HG03571 (cell line): ENCODE measurements around the gene SUSD4.
"Not testable (repeated sequence)": the region's sequence is repeated elsewhere in the genome, so short reads cannot be mapped to it uniquely, and the experiment has no call there.

Experiments used
- ATAC-seq: cut with Tn5 transposase; IDR thresholded peaks from one replicate; pipeline ENCODE4 v1.9.1; 2021; ENCODE audit not compliant: unreplicated experiment

SUSD4 gene

DNA sequence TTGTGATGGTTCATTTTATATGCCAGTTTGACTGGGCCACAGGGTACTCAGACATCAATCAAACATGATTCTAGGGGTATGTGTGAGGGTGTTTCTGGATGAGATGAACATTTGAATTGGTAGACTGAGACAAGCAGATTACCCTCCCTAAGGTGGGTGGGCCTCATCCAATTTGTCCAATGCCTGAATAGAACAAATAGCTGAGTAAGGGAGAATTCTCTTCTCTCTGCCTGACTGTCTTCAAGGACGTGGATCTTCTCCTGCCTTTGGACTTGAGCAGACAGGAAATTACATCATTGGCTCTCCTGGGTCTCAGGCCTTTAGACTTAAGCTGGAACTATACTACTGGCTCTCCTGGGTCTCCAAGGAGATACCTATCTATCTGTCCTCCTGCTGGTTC lies 64.4 kb downstream of the SUSD4 start:
- no peak for ATAC-seq

DNA sequence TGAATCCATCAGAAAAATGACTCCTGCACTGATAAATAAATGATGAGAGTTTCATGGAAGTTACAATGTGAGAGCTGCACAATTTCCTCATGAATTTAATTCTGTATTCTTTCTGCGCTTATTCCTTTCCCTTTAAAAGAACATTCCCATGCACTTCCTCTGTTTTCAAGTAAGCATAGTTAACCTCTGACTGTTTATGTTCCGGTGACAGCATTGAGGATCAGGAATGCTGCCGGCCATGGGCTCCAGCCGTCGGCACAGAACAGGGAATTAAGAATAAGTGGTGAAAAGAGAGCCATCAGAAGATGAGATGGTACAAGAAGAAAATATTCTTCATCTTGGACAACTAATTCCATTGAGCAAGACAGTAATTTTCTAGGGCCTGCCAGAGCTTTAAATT lies 65.3 kb downstream of the SUSD4 start:
- ATAC-seq = no peak

DNA sequence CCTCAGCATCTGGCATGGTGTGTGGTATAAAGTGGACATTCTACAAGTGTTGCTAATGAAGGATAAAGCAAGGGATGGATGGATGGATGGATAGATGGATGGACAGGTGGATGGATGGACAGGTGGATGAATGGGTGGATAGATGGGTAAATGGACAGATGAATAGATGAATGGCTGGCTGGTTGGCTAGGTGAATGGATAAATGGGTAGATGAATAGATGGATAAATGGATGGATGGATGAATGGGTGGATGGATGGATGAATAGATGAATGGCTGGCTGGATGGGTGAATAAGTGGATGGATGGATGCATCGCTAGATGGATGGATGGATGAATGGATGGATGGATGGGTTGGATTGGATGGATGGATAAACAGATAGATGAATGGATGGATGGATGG lies 66.2 kb downstream of the SUSD4 start:
- ATAC-seq = no peak

DNA sequence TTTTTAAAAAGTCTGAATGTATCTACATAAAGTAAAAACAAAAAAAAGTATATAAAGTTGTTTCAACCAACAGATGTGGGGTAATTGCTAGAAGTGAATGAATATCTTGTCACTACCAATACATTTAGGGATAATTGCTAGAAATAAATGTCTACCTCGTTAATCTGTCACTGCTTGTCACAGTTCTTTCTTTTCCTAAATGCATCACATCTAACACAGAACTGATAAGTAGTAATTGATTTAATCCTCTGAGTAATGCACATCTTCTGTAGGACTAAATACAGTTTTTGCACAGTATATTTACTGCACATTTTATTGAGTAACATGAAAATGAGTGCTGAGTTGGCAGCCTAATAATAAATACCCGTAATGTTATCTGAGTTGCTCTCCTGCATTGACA lies 72.2 kb downstream of the SUSD4 start:
- ATAC-seq = no peak

DNA sequence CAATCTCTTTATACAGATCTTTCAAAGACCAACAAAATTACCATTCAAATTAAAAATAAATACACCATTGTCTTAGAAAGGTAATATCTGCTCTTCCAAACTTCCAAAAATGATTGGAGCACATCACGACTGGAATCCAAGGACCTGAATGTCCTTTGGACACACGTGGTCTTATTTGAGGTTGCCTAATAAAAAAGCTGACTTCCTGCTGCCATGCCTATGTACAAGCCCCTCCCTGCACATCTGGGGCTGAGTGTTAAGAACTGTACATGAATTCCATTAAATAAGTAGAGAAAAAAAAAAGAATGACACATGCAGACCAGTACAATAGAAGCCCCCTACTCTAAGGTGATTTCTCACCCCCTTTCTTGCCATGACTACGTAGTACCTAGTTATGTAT lies 73.6 kb downstream of the SUSD4 start:
- no peak for ATAC-seq

DNA sequence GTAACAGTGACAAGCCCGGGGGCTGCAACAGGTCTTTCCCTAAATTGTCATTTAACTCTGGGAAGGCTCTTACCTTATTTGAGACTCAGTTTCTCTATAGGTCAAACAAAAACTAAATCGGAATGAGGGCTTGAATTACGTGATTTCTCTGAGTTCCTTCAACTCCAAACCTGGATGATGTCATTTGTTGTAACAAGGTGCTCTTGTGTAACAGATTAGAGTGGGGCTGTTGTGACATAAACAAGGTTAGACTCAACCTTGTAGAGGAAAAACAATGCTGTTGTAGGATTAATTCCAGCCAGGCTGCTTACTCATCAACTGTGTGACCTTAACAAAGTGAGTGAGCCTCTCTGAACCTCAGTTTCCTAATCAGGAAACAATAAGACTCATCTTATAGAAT lies 74.4 kb downstream of the SUSD4 start:
- ATAC-seq = no peak

DNA sequence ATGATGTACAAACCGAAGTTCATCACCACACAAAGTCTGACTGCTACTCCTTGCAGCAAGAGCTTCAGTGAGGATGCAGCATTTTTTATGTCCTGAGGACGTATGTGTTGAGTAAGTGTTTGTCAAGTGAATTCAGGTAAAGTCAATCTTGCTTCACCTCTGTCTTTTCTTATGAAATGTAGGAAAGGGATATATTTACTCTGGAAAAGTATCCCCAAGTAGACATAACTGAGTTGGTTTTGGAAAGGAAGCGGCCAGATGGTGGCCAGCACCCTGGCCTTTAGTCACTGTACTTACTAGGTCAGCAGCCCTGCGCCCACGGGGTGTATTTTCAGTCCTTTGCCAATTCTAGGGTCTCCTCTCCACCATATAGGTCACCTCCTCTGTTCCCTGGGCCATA lies 75.2 kb downstream of the SUSD4 start:
- no peak for ATAC-seq

DNA sequence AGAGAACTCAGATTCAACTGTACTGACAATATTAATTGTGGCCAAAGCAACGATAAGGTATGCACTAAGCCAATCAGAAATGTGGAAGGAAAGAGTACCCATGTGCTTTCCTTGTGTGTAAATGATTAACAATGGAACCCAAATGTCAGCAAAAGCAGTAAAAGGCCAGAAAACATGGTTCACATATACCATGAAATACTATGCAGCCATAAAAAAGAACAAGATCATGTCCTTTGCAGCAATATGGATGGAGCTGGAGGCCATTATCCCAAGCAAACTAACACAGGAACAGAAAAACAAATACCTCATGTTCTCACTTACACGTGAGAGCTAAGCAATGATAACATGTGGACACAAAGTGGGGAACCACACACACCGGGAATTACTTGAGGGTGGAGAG lies 78.5 kb downstream of the SUSD4 start:
- ATAC-seq = no peak

DNA sequence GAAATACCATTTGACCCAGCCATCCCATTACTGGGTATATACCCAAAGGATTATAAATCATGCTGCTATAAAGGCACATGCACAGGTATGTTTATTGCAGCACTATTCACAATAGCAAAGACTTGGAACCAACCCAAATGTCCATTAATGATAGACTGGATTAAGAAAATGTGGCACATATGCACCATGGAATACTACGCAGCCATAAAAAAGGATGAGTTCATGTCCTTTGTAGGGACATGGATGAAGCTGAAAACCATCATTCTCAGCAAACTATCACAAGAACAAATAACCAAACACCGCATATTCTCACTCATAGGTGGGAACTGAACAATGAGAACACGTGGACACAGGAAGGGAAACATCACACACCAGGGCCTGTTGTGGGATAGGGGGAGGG lies 80.3 kb downstream of the SUSD4 start:
- ATAC-seq = not testable (repeated sequence)

DNA sequence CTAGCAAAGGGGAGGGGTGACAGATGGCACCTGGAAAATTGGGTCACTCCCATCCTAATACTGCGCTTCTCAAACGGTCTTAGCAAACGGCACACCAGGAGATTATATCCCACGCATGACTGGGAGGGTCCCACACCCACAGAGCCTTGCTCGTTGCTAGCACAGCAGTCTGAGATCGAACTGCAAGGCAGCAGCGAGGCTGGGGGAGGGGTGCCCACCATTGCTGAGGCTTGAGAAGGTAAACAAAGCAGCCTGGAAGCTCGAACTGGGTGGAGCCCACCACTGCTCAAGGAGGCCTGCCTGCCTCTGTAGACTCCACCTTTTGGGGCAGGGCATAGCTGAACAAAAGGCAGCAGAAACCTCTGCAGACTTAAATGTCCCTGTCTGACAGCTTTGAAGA lies 85.7 kb downstream of the SUSD4 start:
- ATAC-seq = not testable (repeated sequence)

DNA sequence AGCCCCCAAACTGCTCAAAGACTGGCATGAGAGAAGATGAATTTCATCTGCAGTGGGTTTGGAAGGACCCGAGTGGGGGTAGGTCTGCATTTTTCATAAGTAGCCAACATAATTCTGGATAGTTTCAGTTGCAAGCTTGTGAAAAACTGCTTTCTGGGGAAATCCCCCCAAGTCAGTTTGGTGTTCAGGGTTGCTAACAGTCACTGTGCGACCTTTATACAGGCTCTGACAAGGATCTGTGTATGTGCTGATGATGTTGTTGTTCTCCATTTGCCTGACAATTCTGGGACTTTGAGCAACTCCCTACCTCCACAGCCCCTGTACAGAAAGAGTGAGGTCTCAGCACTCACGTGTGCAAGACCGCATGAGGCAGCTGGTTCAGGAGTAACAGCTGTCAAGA lies 87.9 kb downstream of the SUSD4 start:
- ATAC-seq = no peak

DNA sequence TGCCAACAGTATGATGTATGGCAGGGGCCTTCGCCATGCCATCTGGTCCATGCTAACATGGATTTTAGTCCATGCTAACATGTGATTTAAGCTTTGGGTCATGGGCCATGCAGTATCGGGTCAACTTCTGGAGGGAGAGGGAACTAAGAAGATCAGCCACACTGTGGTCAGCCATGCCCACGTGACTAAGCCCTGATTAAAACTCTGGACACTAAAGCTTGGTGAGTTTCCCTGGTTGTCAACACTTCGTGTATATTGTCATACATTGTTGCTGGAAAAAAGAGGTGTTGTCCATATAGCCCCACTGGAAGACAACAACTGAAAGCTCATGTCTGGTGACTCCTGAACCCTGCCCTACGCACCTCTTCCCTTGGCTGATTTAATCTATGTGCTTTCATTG lies 90.5 kb downstream of the SUSD4 start:
- ATAC-seq = no peak

DNA sequence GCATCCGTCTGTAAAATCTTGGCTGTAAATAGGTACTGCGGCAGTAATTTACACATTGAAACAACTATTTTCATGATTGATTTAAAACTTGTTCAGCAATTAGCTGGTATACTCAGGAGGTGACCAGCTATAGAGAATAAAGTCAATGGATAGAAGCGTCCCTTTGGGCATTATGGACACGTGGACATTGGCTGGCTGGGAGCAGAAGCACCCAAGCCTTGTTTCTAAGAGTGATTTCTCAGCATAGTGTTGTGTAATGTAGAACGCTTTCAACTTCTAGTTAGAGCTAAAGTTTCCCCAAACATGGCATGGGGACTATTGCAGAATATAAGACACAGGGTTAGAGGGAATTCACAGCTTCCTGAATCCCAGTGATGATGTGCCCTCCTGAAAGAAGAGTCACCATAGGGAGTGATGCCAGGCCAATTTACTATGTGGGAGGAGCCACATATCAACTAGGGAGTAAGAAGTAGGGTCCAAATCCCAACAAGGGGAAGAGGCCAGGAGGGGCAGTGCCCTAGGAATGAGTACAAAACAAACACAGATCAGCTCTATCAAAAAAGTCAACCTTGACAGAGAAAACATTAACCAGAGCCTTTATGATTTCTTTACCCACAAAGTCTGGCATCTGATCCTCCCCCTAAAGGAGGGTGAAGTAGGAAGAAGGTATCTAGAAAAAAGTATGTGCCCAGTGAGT lies 92.7 kb downstream of the SUSD4 start:
- ATAC-seq = no peak

DNA sequence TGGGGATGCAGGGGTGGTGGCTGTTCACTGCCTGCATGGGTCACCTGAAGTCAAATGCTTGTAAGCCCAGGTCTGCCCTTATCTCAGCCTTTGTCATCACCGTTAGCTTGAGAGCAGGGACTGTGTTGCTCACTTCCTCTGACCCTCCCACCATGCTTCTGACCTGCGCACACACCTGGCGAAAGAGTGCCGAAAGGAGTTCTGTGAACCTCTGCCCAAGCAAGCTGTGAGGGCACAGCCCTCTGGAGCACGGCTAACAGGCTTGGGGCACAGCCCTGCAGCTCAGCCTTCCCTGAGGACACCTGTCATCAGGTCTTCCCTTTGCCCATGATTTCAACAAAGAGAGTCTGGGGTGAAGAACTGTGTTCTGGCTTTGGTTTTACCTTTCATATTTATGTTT lies 93.8 kb downstream of the SUSD4 start:
- ATAC-seq = no peak

DNA sequence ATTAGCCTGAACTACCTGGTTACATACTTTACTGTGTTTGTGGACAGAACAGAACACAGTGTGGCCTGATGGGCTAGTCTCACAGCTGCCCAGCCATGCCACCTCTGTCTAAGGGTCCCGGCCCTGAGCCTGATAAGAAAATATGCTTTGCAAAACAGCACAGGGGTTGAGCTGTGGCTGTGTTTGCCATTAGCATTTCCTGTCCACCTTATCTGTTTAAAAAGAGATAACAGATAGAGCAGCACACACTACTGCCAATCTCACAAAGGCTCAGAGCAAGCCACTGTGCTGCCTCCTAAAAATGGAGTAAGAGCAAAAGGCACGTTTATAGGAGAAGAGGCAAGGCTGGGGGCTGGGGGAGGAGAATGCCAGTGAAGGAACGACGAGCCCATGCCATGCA lies 95.0 kb downstream of the SUSD4 start:
- ATAC-seq = no peak

DNA sequence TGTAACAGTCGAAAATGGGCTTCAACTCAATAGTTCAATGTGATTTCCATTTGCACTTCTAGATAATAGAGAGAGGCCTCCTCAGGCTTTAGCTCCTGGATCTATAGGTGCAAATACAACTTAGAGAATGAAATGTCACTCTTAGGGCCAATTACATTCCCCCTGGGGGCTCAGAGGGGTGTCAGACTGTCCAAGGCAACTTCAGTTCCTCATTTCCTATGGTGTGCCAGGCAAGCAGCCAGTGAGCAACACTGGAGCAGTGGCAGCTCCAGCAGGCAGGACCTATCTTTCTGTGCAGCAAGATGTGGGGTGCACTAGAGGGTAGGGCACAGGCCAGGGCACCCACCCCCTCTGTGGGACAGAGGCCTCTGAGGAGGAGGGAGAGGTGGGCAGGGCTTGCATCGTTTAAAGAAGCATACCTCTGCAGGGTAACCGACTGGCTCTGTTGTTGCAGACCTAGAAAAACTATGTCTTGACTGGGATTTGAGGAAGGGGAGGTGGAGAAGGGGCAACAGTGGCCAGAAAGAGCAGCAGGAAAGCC lies 97.3 kb downstream of the SUSD4 start:
- no peak for ATAC-seq

DNA sequence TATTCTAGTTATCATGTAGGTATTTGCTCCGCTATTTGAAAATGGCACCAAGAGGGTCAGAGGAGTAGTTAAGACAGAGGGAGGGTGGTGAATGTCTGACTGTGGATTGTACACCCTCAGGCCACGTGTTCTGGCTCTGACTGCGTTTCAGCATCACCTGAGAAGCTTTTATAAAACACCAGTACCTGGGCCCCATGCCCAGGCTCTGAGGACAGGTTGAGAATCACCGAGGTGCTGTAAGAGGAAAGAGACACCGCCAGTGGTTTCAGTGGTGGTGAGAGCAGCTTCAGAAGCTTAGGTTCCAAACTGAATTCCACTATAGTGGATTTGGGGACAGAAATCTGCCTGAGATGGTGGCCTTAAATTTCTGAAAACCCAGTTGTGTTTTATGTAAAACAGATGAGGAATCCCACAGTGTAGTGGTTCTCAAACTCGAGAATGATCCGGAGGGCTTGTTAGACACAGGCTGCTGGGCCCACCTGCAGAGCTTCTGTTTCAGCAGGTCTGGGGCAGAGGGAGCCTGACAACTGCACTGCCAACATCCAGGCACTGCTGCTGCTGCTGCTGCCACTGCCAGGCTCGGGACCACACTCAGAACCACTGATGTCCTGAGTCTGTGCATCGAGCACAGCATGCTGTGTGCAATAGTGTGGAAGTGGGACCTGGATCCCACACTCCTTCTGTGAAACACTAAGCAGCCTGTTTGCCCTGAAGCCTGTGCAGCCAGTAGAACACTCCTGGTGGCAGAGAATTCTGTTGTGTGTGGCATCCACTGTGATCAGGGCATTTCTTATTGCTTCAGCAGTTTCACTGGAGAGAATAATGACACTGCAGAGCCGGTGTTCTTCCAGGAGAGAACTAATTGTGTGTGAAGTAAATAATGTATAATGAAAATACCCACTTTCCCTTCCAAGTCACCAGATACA lies 98.7 kb downstream of the SUSD4 start:
- ATAC-seq = no peak

DNA sequence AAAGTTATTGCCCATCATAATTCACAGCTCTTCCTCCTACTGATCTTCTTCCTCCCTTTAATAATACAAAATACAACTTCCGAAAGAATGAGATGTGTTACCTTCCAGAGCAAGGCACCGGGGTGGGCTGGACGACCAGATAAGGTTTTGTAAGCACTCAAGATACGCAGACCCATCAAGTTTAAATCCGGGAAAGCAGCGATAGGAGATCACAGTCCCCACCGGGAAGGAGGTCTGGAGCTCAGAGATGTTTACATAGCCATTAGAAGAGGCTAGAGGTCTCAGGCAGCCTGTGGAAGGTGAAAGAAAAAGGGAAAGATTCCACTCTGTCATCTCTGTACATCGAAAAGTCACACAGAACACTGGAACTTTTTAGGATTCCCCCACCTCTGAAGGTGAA lies 99.4 kb downstream of the SUSD4 start:
- no peak for ATAC-seq

DNA sequence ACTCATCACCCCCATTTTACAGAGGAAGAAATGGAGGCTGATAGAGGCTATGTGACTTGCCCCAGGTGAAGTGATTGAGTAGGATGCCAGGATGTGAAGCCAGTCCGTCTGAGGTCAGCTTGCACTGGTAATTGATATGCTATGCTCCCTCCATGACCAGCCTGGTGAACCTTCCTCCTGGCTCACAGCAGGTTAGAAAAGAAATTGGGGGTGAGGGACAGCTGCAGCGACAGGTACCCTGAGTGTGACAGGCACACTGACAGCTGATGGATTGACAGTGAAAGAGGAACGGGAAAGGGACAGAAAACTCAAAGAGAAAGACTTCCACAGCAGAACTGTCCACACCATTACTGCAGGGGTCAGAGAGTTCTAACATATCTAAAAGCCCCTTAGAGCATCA lies 102.1 kb downstream of the SUSD4 start:
- no peak for ATAC-seq

DNA sequence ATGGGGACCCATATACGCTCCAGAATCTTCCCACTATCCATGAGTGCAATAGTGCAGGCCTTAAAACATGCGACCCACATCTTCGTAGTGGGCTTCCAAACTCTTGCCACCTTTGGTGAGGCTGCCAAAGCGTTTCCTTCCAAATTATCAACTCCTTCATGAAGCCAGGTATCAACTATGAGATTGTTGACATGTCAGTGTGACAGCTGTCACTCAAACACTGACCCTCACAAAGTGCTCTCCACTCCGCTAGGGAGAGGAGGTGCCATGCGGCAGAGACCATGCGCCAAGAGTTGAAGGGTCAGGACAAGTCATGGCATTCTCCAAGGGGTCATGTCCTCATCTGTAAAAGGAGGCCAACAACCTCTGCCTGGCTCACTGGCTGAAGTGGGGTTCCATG lies 103.3 kb downstream of the SUSD4 start:
- ATAC-seq = no peak

DNA sequence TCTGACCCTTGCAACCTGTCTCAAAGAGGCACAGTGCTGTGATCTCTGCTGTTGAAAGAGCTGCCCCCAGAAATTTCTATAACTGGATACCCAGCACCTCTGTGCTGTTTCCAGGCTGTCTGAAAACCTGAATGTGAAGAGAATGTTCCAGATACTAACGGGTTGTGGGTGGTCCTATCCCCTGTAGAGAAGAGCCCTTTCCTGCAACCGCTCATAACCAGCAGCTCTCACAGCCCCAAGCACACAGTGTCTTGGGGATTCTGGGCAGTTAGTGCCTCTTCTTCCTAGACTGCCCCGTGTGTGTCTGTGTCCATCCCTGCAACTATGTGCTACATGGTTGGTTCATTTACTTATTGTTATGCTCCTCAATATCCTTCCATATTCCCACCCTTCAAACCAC lies 104.5 kb downstream of the SUSD4 start:
- no peak for ATAC-seq

DNA sequence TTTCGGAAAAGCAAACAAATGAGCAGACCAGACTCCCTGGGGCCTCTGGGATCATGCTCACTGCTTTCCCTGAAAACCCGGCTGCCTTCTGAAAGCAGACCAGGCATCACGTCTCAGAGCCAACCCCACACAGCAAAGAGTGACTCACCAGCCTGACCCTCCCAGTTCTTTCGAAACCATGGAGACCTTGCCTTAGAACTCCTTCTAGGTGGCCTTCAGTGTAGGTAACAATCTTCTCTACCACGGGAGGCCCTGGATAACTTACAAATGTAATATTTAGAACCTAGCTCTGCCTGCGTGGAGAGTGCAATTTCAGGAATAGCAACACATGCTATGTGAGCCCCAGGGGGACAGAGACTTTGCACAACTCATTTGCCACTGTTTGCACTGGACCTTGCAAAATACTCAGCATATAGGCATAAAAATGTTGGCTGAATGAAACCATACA lies 105.2 kb downstream of the SUSD4 start:
- ATAC-seq = no peak
